CD4-positive, alpha-beta T cell treated with Interleukin-4 for 1 hour (primary cell): Measurements from ENCODE around the gene C9orf85.

Experiments
- DNase-seq, 2 donors: peaks; one replicate each; pipeline ENCODE4 v3.0.0-alpha.2; 2020 to 2022

C9orf85 gene

GRCh38 chr9:72013292-72013760 lies 101.9 kb downstream of the C9orf85 start:
- no peak for DNase-seq

GRCh38 chr9:72022841-72023240 lies 111.4 kb downstream of the C9orf85 start:
- DNase-seq: peak in 1 of 2 donors; percentile 23
